CD4-positive, alpha-beta T cell treated with Interferon alpha-2 for 1 hour (primary cell): ENCODE measurements around the gene ZSCAN22.

Experiments
- DNase-seq, 2 donors: peaks; one replicate each; pipeline ENCODE4 v3.0.0-alpha.2; 2020 to 2022

The ZSCAN22 gene

GRCh38 chr19:58380037-58380661 is 53.4 kb downstream of the ZSCAN22 start:
- no peak for DNase-seq

- DNase-seq, result peak; percentile 99 to 100
Observed at GRCh38 chr19:58380662-58381459, 54.1 kb downstream of the ZSCAN22 start, which contains the start of gene ZNF837. TSS of gene ZNF837 (minus strand) at chr19:58381030. CDS start at chr19:58369332, 11,698 bp downstream.

- DNase-seq, result no peak
Observed at GRCh38 chr19:58381460-58382212, 54.8 kb downstream of the ZSCAN22 start.

GRCh38 chr19:58382997-58383603 is 56.3 kb downstream of the ZSCAN22 start:
- no peak for DNase-seq

GRCh38 chr19:58385313-58385890 is 58.6 kb downstream of the ZSCAN22 start:
- DNase-seq, result no peak

GRCh38 chr19:58385891-58386575 is 59.2 kb downstream of the ZSCAN22 start:
- no peak for DNase-seq

- peak; percentile 98 for DNase-seq
Observed at GRCh38 chr19:58386576-58387337, 60.0 kb downstream of the ZSCAN22 start, which contains the start of gene RPS5. TSS of gene RPS5 (plus strand) at chr19:58387269. CDS start at chr19:58388138, 869 bp downstream.

GRCh38 chr19:58387338-58388174 is 60.8 kb downstream of the ZSCAN22 start:
- DNase-seq, result no peak

GRCh38 chr19:58388175-58388526 is 61.4 kb downstream of the ZSCAN22 start:
- no peak for DNase-seq
